ENCODE data around the gene ECPAS.
"Not testable (repeated sequence)": the region's sequence is repeated elsewhere in the genome, so short reads cannot be mapped to it uniquely, and the experiment has no call there.

Gene ECPAS

DNA sequence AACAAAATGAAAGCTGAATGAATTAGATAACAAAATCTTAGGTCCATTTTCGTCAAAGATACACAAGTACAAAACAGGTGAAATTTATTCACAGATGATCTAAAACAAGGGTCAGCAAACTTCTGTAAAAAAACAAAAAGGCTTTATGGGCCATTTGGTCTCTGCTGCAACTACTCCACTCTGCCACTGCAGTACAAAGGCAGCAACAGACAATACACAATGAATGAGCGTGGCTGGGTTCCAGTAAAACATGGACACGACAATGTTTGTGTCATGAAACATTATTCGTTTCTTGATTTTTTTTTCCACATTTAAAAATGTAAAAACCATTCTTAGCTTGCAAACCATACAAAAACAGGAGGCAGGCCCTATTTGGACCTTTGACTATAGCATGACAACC lies 71.9 kb downstream of the ECPAS start:
- DNase-seq (ENCODE audit: low read depth), result no peak

DNA sequence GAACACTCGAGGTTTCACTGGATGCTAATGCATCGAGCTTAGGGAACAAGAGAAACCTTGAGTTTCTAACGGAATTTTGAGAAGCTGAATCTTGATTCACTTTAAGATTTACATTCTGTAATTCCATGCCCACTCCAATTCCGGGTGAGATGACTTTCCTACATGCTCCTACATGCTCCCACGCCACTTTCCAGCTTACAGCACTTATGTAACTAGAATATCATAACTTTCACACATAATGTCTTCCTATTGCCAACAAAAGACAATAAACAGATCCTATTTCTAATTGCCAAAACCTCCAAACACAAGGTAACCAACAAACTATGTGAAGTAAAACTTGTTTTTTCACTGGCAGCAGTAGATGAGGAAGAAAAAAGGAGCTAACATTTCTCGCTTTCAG lies 72.9 kb downstream of the ECPAS start:
- no peak for DNase-seq (ENCODE audit: low read depth)

DNA sequence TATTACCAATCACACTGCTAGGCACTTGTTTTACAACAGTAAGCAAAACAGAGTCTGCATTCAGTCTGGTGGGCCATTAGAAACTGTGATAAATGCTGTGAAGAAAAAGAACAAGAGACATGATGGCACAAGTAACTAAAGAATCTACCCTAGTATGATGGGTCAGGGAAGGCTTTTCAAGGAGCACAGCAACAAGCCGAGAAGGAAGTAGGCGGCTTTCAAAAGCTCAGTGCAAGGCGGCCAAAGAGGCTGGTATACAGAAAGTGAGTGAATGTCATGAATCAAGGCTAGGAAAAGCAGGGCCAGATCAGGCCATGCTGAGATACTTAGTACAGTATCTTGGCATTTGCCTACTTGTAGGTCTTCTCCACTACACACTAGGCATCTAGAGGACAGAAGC lies 76.4 kb downstream of the ECPAS start:
- no peak for DNase-seq (ENCODE audit: low read depth)

DNA sequence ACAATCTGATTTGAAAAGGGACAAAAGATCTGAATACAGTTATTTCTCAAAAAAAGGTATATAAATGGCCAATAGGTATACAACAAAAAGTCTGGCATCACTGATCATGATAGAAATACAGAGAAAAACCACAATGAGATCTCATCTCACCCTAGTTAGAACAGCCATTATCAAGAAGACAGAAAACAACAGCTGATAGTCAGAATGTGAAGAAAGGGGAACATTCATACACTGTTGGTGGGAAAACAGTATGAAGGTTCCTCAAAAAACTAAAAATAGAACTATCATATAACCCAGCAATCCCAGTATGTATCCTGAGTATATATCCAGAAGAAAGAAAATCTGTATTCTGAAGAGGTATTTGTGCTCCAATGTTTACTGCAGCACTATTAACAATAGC lies 78.5 kb downstream of the ECPAS start:
- DNase-seq (ENCODE audit: low read depth), result no peak

DNA sequence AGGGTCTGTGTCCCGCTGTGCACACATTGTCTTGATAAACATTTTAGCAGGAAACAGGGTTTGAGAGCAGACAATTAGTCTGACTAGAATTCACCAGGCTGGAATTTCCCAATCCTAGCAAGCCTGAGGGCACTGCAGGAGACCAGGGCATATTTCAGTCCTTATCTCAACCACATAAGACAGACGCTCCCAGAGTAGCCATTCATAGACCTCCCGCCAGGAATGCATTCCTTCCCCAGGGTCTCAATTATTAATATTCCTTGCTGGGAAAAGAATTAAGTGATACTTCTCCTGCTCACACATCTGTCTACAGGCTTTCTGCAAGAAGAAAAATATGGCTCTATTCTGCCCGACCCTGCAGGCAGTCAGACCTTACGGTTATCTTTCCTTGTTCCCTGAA lies 82.7 kb downstream of the ECPAS start:
- DNase-seq (ENCODE audit: low read depth), result not testable (repeated sequence)

DNA sequence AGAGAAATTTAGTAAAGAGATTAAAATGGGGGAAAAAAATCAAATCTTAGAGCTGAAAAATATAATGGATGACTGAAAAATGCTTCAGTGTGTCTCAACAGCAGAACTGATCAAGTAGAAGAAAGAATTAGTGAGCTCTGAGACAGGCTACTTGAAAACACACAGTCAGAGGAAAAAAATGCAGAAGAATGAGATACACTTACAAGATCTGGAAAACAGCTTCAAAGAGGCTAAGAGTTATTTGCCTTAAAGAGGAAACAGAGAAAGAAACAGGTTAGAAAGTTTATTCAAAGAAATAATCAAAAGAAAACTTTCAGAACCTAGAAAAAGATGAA lies 83.7 kb downstream of the ECPAS start:
- DNase-seq (ENCODE audit: low read depth), result peak; percentile 18

DNA sequence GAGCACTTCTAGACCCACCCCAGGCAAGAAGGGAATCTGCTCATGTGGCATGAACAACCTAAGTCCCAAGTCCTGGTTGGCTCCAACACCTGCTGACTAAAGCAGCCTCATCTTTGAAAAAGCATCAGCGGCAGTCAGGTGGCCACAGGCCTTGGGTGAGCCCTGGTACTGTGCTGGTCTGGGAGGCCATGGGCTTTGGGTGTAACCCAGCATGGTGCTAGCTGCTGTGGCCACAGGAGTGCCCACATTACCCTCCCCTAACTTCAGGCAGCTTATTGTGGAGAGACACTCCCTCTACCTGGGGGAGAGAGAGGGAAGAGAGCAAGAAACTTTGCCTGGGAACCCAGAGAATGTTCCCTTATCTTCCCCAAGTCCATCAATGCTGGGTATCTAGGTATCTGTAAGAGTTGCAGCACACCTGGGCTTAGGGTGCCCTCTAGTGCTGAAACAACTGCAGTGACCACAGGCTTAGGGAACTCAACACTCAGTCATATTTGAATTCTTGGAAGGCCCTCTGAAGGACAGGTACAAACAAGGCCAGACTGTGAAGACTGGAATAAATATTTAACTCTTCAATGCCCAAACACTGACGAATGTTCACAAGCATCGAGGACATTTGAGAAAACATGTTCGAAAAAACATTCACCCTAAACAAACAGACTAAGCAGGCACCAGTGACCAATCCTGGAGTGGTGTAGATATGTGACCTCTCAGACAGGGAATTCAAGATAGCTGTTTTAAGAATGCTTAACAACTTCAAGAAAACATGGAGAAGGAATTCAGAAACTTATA lies 84.2 kb downstream of the ECPAS start:
- DNase-seq (ENCODE audit: low read depth), result peak; percentile 38

DNA sequence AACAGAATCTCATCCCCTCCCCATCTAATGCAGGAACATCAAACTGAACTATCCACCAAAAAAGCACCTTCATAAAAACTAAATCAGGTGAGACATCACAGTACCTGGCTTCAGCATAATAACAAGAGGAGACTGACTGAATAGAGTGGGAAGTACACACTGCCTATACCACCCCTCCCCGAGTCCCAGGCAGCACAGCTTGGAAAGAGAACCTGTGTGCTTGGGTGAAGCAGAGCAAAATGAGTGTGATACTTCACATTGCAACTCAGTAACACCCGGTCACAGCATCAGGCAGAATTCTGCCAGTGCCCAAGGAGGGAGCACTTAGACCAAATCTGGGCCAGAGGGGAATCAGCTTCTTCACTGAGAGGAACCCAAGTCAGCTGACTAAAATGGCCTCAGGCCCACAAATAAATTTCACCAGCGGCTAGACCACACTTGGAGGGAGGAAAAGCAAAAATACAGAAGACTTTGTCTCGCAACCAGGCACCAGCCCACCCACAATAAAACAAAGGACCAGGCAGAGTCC lies 84.9 kb downstream of the ECPAS start:
- DNase-seq (ENCODE audit: low read depth), result no peak

DNA sequence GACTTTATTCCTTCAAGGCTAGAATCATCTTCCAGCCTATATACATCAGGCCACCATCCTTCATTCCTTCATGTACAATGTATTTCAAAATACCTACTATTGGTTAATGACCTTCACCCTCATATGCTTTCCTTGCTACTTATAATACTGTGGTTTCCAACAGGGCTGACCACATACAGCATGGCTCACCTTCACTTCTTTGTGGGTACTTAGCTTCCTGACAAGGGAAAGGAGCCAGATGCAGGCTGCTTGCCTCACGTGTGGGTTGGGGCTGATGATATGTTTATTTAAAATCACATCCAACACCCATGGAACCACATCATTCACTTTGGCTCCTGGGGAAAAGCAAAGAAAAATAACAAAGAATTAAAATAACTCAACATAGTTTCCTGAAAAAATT lies 90.2 kb downstream of the ECPAS start:
- no peak for DNase-seq (ENCODE audit: low read depth)

DNA sequence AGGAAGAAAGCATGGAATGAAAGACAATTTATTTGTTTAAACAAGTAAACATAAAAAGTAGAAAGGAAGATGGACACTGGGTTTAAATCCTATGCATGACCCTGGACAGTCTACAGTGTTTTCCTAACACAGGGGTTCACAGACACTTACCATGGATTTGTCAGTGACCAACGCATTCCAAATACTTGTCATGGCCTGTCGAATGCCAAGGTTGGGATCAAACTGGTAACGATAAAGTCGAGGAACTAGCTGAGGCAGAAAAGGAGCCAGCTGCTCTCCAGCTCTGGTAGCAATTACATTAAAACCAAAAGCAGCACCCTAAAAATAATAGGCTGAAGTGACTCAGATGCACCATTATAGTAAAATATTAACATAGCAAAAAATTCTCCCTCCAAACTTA lies 94.8 kb downstream of the ECPAS start:
- no peak for DNase-seq (ENCODE audit: low read depth)

DNA sequence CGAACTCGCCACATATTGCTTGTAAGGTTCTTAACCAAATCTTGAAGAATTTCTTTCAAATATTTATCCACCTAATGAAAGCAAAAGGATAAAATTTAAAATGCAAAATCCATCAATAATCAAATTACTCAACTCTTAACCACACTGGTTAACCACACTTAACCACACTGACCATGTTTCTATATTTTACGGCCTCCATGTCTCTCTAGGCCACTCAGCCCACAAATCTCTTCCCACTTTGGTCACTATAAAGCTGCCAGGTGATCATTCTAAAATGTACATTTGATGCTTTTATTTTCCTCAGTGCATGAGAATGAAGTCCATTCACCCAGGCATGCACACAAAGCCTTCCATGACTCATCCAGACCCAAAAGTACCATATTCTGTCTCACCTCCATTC lies 97.8 kb downstream of the ECPAS start:
- DNase-seq (ENCODE audit: low read depth), result no peak

DNA sequence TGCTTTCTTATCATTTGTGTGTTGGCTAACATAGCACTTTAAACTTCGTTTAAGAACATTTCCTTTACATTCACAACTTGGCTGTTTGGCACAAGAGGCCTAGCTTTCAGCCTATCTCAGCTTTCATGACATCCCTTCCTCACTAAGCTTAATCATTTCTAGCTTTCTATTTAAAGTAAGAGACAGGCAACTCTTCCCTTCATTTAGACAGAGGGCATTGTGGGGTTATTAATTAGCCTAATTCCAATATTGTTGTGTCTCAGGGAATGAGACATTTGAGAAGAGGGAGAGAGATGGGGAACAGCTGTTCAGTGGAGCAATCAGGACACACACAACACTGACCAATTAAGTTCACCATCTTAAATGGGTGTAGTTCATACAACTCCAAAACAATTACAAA lies 103.2 kb downstream of the ECPAS start:
- DNase-seq (ENCODE audit: low read depth), result no peak

DNA sequence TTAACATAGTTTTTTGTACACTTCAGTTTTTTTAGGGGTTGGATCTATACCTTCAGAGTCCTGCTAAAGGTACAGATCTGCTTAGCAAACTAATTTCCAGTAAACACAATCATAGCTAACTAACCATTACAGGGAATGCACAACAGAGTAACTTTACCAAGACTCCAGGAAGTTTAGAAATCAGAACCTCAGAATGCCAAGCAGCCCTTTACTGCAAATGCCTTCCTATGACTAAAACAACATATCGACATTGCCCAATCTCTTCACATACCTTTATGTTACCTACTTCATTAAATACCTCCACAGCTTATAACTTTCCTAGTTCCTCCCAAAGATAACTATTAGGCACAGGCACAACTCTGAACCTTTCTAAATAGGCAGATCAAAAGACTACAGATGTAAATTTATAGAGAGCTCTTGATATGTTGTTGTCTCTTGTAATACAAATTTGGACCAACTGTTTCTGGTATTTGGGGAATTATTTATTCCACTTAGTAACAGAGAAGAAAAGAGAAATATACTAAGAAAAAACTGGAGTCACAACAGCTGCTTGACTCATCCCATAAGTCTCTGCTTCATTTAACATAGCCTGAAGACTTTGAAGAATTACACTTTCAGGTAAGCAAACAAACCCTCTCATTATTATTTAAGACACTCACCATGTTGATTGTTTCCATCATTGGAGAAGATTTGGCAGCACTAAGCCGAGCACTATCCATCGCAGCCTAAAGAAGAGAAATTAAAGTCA lies 108.2 kb downstream of the ECPAS start:
- peak; percentile 49 for DNase-seq (ENCODE audit: low read depth)

DNA sequence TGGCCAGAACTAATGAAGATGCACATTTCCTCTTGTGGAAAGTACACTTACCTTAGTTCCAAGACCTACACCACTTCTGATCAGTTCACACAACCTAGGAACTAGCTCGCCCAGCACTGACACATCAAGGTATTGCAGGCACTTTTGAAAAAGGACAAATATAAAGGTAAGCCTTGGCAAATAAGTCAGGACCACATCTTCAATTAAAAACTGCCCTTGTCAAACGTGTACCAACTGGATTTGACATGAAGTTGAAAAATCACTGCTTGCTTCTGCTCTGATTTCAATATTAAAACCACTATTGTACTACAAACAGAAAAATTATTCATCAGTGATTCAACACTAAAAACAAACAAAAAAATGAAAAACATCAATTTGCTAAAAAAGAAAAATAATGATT lies 109.1 kb downstream of the ECPAS start:
- DNase-seq (ENCODE audit: low read depth), result no peak

DNA sequence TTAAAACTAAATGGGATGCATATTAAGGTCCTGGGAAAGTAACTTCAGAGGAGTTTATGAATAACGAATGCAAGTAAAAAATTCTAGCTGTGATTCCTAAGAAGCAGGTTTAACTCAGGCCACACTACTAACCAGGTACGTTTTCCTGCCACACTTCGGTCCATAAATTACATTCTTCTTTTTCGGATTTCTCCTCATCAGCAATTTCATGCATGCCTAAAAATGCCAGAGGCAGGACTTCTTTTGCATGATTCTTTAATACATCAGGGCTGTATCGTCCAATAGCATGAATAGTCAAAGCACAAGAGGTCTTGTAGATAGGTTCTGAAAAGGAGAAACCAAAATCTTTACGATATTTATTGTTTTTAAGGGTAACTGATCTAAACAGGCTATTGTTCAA lies 111.9 kb downstream of the ECPAS start:
- DNase-seq (ENCODE audit: low read depth), result no peak

DNA sequence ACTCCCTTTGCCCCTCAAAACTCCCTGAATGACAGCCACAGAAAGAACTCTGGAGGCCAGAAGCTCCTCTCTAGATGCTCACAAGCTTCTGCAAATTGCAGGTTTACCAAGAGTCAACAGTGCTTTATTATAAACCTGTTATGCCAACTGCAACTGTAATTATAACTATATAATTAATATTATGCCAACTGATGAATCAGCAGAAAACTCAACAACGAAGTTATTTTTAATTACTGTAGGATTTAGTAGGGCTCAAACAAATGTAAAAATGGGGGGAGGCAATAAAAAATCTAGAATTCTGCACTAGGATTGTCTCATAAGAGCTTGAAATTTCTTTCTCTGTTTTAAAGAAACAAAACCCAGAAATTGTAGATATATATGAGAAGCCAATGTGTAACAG lies 117.2 kb downstream of the ECPAS start:
- no peak for DNase-seq (ENCODE audit: low read depth)

DNA sequence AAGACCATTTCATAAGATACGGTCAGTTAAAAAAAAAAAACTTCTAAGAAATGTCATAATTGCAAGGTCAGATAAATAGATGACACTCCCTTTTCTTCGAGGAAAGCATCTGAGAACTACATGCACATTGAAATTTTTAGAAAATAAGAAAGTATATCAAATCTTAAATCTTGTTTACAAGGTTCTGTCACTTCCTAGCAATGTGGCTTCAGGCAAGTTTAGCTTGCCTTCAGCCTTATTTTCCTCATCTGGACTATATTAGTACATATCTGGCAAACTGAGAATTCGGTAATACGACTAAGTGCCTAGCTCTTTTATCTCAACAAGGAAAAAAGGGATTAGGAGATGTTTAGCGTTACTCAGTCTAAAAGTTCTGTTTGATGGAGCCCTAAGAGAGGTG lies 121.7 kb downstream of the ECPAS start:
- peak; percentile 34 for DNase-seq (ENCODE audit: low read depth)

DNA sequence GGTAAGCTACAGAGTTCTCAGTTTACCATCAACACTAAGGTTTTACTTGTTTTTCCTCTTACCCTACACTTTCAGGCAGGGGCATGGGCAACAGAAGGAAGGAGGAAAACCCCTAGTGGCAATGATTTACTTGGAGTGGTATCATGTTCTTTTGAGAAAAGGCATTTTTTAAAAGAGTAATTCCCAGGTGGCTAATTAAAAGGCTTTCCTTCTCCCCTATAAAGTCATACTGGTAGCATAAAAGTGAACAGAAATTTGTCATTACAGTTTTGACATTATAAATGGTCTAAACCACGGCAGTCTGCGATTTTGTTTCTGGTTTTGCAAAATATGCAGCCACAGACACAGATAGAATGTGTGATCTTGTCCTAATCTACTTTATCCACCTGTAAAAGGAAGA lies 123.3 kb downstream of the ECPAS start:
- DNase-seq (ENCODE audit: low read depth), result no peak

DNA sequence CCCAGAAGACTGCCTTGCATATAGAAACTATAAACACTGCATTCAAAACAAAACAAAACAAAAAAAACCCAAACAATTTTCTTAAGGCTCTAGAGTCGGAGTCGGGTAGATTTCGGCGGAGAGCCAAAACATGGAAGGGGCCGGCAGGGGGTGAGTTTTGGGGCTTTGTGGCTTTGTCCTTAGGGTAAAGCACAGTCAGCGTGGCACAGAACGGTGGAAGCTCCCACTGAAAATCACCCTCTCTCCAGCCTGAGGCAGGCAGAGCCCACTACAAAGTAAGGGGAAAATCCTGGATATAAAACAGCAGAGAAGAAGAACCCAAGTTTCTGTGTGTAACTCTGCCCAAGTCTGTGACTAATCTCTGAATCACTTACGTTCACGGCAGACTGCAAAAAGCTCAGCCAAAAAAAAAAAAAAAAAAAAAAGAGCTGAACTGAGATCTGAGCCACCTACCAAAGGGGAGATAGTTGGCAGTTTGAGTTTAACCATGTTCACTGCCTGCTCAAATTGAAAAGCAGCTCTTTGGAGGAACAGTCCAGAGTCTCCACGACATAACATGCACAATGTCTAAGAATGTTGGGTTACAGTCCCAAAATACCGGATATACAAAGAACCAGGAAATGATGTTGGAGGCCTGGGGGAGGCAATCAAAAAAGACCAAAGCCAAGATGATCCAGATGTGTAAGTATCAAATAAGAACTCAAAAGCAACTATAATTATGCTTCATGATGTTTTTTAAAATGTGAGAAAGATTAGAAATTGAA lies 127.5 kb downstream of the ECPAS start:
- peak; percentile 85 for DNase-seq (ENCODE audit: low read depth)

DNA sequence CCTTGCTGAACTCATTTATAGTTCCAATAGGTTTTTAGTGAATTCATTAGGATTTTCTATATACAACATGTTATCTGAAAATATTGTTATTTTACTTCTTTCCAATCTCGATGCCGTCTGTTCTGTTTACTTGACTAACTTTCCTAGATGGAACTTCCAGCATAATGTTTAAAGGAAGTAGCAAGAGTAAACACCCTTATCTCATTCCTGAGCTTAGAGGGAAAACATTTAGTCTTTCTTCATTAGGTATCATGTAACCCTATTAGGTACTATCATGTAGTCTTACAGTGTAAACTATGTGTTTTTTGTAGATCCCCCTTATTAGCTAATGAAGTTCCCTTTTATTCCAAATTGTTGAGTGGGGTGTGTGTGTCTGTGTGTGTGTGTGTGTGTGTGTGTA lies 131.6 kb downstream of the ECPAS start:
- no peak for DNase-seq (ENCODE audit: low read depth)

DNA sequence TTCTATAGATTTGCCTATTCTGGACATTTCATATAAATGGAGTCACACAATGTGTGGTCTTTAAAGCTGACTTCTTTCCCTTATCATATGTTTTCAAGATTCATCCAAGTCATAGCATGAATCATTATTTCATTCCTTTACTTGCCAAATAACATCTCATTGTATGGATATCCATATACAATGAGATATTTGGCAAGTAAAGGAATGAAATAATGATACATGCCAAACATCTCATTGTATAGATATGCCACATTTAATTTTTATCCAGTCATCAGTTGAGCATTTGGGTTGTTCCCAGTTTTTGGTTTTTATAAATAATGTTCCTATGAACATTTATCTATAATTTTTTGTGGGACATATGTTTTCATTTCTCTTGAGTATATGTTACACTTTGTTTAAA lies 133.6 kb downstream of the ECPAS start:
- DNase-seq (ENCODE audit: low read depth), result no peak

DNA sequence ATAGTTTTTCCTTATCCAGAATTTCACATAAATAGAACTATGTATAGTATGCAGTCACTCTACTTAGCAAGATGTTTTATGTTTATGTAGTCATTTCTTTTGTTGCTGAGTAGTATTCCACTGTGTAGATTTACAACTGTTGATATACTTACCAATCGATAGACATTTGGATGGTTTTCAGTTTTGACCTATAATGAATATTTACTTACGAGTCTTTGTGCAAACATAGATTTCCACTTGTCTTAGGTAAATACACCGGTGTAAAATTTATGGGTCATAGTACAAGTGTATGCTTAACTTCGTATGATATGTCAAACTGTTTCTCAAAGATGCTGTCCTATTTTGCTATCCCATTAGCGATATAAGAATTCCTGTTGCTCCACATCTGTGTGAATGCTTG lies 134.4 kb downstream of the ECPAS start:
- DNase-seq (ENCODE audit: low read depth), result no peak

DNA sequence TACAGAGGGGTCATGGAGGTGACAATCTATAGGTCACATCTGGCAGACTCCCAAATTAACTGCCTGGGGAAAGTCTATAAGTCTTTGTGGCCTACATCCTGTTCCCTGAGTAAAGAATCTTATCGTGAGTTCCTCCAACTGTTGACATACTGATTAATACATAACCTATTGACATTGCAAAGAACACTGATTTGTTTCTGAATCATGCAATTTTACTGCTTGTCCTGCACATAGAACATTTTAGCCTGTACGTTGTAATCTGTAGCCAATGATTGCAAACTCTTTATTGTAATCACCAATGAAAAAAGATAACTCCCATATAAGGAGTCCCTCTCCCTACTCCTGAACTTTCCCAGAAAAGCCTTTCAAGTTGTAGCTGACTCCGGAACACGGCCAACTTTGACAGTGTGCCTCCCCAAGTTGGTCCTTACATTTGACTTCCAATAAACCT lies 135.3 kb downstream of the ECPAS start:
- DNase-seq (ENCODE audit: low read depth), result no peak
